Peyer's patch (tissue), 4 donors: ENCODE measurements around the gene GET3.

Experiments
- CTCF ChIP-seq, 6 experiments: fragments of 450-650 bp in 4 of 6; fragments of 200-600 bp in 2 of 6; sonication (generic) in 1 of 6; IDR thresholded peaks; one replicate each; pipeline ENCODE4 v1.5.1; 2017 to 2019; ENCODE audit warnings: antibody characterized with exemption in 6 of 6, mild to moderate bottlenecking in 3 of 6, moderate library complexity in 1 of 6
- POLR2A ChIP-seq, 2 donors: fragments of 450-650 bp; IDR thresholded peaks; one replicate each; pipeline ENCODE4 v1.5.1; 2017; ENCODE audit warnings: antibody characterized with exemption in 2 of 2, mild to moderate bottlenecking in 2 of 2, moderate library complexity in 2 of 2

GRCh38 chr19:12778905-12779161 lies 41.5 kb downstream of the GET3 start:
- no peak for TF ChIP-seq CTCF (IDR thresholded peaks at IDR 0.05)
- no peak for TF ChIP-seq POLR2A (IDR thresholded peaks at IDR 0.05)
